Naive thymus-derived CD8-positive, alpha-beta T cell (primary cell): ENCODE measurements around the gene TCTN2. TPM values are rescaled to one million over a fixed set of nuclear protein-coding genes. Genes with fewer than 3 reads are reported as not detected.

Source experiments
- ATAC-seq, 2 donors: fragments of 150-1000 bp; cut with Tn5 transposase in 1 of 2; sonication (Bioruptor Pico), chemical (Tn5 transposase) in 1 of 2; 1 replicate in 1 of 2; 2 replicates in 1 of 2; pipeline ENCODE4 v1.10.0; 2021; ENCODE audit warnings: mild to moderate bottlenecking in 2 of 2, moderate library complexity in 2 of 2
- POLR2A ChIA-PET: fragments of 350-600 bp; sonication (Branson Sonifier 250); formaldehyde crosslinking; loops from one replicate; lab custom pipeline; 2021; ENCODE audit warnings: antibody characterized with exemption; lab: Charles Lee
- DNase-seq, 10 donors: peaks; one replicate each; pipeline versions ENCODE4 v3.0.0 to v3.0.0-alpha.2; 2020 to 2022
- H3K27ac Mint-ChIP-seq, 10 donors: one replicate each; pipeline ENCODE4 v1.8.0; 2020 to 2022; ENCODE audit warnings: mild to moderate bottlenecking in 10 of 10, mixed read lengths in 10 of 10, moderate library complexity in 4 of 10, inconsistent platforms in 1 of 10
- H3K27me3 Mint-ChIP-seq, 5 donors: one replicate each; pipeline ENCODE4 v1.8.0; 2021 to 2022; ENCODE audit warnings: mixed read lengths in 5 of 5
- H3K36me3 Mint-ChIP-seq, 3 donors: one replicate each; pipeline ENCODE4 v1.8.0; 2020 to 2022; ENCODE audit warnings: mixed read lengths in 3 of 3, mild to moderate bottlenecking in 2 of 3, inconsistent platforms in 1 of 3
- H3K4me1 Mint-ChIP-seq, 4 donors: one replicate each; pipeline ENCODE4 v1.8.0; 2021 to 2022; ENCODE audit warnings: mixed read lengths in 4 of 4
- H3K4me3 Mint-ChIP-seq, 10 donors: one replicate each; pipeline ENCODE4 v1.8.0; 2020 to 2022; ENCODE audit warnings: mild to moderate bottlenecking in 10 of 10, mixed read lengths in 10 of 10, moderate library complexity in 6 of 10, inconsistent platforms in 1 of 10
- H3K9me3 Mint-ChIP-seq, 9 donors: one replicate each; pipeline ENCODE4 v1.8.0; 2020 to 2022; ENCODE audit warnings: mixed read lengths in 9 of 9, mild to moderate bottlenecking in 3 of 9, inconsistent platforms in 1 of 9, moderate library complexity in 1 of 9
- polyA plus RNA-seq, 3 donors: library from polyadenylated mRNA; unstranded; fragments of 300-500 nt; fragmentation: Illumina TruSeq; gene quantifications; one replicate each; pipeline ENCODE4 v1.2.3, GENCODE V29; 2021
- total RNA-seq, 8 experiments: library from RNA in 2 of 8; stranded (reverse) in 2 of 8; gene quantifications; one replicate each; pipeline ENCODE4 v1.2.3 and lab custom pipeline; 2021 to 2026

Gene TCTN2
- total and polyA plus RNA-seq, 5 experiments from 2014 or later, result 1.0 to 7.8 (median 1.8) TPM

DNA sequence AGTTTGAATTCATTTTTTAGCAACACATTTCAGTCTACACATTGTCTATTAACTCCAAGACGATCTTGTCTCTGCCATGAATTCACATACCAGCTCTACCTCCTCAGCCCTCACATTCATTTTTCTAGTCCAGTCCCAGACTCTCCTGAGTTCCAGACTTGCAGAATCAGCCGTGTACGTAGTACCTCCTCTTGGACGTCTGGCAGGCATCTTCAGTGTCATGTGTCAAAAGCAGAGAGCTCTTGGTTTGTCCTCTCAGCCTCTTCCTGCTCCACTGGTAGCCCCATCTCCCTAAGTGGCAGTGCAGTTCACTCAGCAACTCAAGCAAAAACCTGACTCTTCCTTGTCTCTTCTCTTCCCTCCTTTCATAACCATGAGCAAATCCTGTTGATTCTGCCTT is 14.5 kb upstream of the TCTN2 start:
- DNase-seq, result no peak
- Mint-ChIP-seq H3K4me3 (no peak overlapping the region), H3K9me3 (no peaks in the 10 kb centered on the region), H3K36me3 (peaks cover 0 to 74% (median 17%) of the 10 kb centered on the region in 3 donors), H3K27ac (no peak overlapping the region), H3K27me3 (no peaks in the 10 kb centered on the region), H3K4me1 (peaks cover 0 to 2% (median 0%) of the 10 kb centered on the region in 4 donors)
- POLR2A ChIA-PET, result no interaction called here
- no peak for ATAC-seq

DNA sequence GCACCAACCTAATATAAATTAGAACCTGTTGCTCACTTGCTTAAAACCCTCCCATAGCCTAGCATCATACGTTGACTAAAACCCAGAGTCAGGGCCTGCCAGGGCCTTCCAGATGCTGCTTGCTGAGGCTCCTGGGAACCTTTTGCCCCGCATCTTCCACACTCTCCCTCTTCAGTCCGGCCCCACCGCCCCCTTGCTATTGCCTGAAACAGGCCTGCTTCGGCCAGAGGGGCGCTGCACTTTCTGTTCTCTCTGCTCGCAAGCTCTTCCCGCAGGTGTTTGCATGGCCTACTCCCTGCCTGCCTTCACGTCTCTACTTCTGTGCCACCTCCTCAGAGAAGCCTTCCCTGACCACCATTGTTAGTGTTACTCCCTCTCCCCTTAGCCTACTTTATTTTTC is 13.7 kb upstream of the TCTN2 start:
- no peak for ATAC-seq
- Mint-ChIP-seq H3K4me3 (no peak overlapping the region), H3K36me3 (peaks cover 0 to 66% (median 13%) of the 10 kb centered on the region in 3 donors), H3K27ac (peak overlapping the region in 3 of 10 donors; percentile 11 to 82 (median 29)), H3K9me3 (no peaks in the 10 kb centered on the region), H3K27me3 (no peaks in the 10 kb centered on the region), H3K4me1 (peaks cover 0 to 2% (median 0%) of the 10 kb centered on the region in 4 donors)
- no peak for DNase-seq
- POLR2A ChIA-PET, result no interaction called here

DNA sequence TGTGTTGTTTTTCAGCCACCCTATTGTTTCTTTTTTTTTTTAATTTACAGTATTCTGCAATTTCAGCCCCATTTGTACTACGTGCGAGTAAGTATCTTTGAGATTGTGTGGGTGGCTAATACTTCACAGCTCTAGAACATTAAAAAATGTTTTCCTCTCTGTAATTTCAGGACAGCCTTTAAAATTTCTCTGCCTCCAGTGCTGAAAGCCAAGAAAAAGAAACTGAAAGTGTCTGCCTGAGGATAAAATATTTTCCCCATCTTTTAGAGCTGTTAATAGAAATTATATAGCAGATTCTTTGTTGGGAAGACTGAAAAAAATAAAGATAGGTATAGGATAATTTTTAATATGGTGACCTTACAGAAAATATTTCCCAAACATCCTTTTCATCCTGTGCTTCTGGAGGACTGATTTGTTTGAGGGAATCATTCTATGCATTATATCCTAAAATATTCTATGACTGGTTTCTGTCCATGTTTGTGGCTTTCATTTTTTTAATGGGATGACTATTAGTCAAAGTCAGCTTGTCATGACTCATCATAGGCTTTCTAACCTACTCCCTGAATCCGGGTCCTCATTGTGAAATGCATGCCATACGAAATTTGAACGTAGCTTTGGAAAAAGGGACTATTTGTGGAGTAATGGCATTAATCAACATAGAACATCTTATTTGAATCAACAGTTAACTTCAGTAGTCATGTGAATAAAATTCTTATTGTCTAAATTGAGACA is 10.8 kb upstream of the TCTN2 start:
- Mint-ChIP-seq H3K9me3 (no peaks in the 10 kb centered on the region), H3K4me1 (no peaks in the 10 kb centered on the region), H3K4me3 (no peak overlapping the region), H3K36me3 (peaks cover 0 to 56% (median 12%) of the 10 kb centered on the region in 3 donors), H3K27me3 (no peaks in the 10 kb centered on the region), H3K27ac (peak overlapping the region in 3 of 10 donors; percentile 21 to 62 (median 55))
- POLR2A ChIA-PET, result interaction anchor here (1.5 kb wide), 1 partner anchor 11 kb away, joined by 3 read pairs; no protein-coding TSS in a partner anchor
- DNase-seq (no peak), ATAC-seq (no peak)

DNA sequence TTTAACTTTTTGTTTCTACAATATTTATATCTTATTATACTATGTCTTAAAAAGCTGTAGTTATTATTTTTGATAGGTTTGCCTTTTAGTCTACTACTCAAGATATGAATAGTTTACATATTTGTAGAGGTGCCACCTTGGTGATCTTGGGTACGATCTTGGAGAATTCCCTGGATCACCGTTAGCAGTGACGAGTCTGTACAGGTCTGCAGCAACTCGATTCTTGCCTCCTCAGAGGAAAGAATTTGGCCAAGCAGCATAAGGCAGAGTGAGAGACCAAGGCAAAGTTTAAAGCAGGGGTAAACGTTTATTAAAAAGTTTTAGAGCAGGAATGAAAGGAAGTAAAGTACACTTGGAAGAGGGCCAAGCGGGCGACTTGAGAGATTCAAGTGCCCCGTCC is 3.1 kb upstream of the TCTN2 start:
- Mint-ChIP-seq H3K4me3 (no peak overlapping the region), H3K27ac (no peak overlapping the region), H3K9me3 (no peaks in the 10 kb centered on the region), H3K36me3 (peaks cover 0 to 10% (median 3%) of the 10 kb centered on the region in 3 donors), H3K27me3 (no peaks in the 10 kb centered on the region), H3K4me1 (peaks cover 4 to 17% (median 14%) of the 10 kb centered on the region in 4 donors)
- DNase-seq (no peak), ATAC-seq (no peak)
- POLR2A ChIA-PET, result no interaction called here

DNA sequence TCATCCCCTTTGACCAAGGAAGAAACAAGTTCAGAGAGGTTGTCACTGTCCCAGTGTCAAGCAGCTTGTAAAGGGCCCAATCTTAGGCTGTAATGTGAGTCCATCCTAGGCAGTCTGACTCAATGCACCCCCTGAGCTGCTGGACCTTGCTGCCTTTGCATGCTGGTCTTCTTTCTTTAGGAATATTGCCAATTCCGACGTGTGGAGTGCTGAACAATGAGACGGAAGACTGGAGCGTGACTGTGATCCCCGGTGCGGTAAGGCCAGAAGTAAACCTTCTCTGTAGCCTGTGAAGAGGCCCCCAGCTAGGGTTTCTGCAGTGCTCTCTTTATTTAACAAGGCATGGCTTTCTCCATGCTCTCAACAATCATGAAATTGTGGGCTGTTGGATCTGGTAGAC is 963 bp downstream of the TCTN2 start:
- Mint-ChIP-seq H3K27ac (peak overlapping the region in 7 of 10 donors; percentile 13 to 82 (median 63)), H3K4me3 (peak overlapping the region; percentile 83 to 92 (median 89)), H3K27me3 (no peaks in the 10 kb centered on the region), H3K36me3 (peaks cover 0 to 28% (median 4%) of the 10 kb centered on the region in 3 donors), H3K9me3 (no peaks in the 10 kb centered on the region), H3K4me1 (peaks cover 4 to 20% (median 14%) of the 10 kb centered on the region in 4 donors)
- ATAC-seq (no peak), DNase-seq (no peak)
- POLR2A ChIA-PET, result interaction anchor here (1.7 kb wide), 1 partner anchor 40 kb away, joined by 11 read pairs; the partner anchor contains the start of gene ATP6V0A2

DNA sequence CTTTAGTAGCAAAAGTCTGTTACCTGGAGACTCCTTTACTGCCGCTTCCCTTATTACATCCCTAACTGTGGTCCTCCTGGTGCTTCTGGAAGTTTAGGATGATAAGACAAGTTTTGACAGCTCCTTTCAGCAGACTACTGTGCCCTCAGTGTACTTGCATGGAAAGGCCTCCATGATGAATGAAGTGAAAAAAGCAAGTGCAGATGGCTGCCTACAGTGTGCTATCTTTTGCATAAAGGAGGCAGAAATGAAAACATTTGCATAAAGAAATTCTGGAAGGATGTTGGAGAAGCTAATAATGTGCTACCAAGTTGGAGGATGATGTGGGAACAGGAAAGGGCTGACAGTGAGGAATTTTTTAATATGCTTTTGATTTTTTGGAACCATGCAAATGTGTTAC is 4.5 kb downstream of the TCTN2 start:
- peaks cover 4 to 22% (median 14%) of the 10 kb centered on the region in 4 donors for H3K4me1 Mint-ChIP-seq
- DNase-seq (no peak), ATAC-seq (no peak)
- no peaks in the 10 kb centered on the region for H3K27me3 Mint-ChIP-seq
- H3K4me3 Mint-ChIP-seq, result no peak overlapping the region
- H3K27ac Mint-ChIP-seq, result no peak overlapping the region
- POLR2A ChIA-PET, result no interaction called here
- H3K36me3 Mint-ChIP-seq, result peaks cover 0 to 45% (median 4%) of the 10 kb centered on the region in 3 donors
- no peaks in the 10 kb centered on the region for H3K9me3 Mint-ChIP-seq

DNA sequence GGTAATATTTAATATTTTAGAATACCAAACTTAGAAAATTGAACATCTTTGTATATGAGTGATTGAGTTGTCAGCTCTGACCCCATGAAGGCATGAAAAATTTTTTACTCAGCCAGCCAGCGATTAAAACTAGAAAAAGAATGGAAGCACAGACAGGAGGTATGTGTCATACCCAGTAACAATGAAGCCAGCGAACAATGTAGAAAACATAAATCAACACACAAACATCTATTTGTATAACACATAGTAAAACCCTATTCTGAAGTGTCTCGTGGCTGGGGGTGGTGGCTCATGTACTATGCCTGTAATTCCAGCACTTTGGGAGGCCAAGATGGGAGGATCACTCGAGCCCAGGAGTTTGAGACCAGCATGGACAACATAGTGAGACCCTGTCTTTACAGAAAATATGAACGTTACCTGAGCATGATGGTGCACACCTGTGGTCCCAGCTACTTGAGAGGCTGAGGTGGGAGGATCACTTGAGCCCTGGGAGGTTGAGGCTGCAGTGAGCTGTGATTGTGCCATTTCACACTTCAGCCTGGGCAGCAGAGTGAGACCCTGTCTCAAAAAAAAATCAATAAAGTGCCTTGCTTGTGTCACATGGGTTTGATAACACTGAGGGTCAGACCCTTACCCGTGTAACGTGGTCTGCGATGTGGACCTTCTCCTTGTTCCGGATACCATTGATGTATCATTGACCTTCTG is 5.9 kb downstream of the TCTN2 start:
- H3K36me3 Mint-ChIP-seq, result peaks cover 4 to 55% (median 7%) of the 10 kb centered on the region in 3 donors
- H3K4me1 Mint-ChIP-seq, result peaks cover 2 to 11% (median 7%) of the 10 kb centered on the region in 4 donors
- H3K4me3 Mint-ChIP-seq, result no peak overlapping the region
- POLR2A ChIA-PET, result interaction anchor here (0.7 kb wide), 1 partner anchor 25 kb away, joined by 8 read pairs; no protein-coding TSS in a partner anchor
- no peaks in the 10 kb centered on the region for H3K9me3 Mint-ChIP-seq
- DNase-seq (no peak), ATAC-seq (no peak)
- no peaks in the 10 kb centered on the region for H3K27me3 Mint-ChIP-seq
- no peak overlapping the region for H3K27ac Mint-ChIP-seq

DNA sequence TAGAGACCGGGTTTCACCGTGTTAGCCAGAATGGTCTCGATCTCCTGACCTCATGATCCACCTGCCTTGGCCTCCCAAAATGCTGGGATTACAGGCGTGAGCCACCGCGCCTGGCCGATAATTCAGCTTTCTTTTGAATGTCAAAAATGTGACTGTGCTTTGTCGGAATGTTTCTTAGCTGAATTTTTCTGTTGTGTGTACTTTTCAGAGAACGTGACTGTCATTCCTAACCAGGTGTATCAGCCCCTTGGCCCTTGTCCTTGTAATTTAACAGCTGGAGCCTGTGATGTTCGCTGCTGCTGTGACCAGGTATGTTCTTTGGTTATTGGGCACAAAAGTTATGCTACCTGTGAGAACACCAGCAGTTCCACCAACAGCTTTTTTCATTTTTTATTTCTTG is 8.1 kb downstream of the TCTN2 start:
- no peak for DNase-seq
- no peaks in the 10 kb centered on the region for H3K9me3 Mint-ChIP-seq
- H3K27me3 Mint-ChIP-seq, result no peaks in the 10 kb centered on the region
- POLR2A ChIA-PET, result interaction anchor here (0.7 kb wide), 1 partner anchor 1521 kb away, joined by 3 read pairs; no protein-coding TSS in a partner anchor
- peaks cover 4 to 55% (median 5%) of the 10 kb centered on the region in 3 donors for H3K36me3 Mint-ChIP-seq
- ATAC-seq, result no peak
- H3K4me3 Mint-ChIP-seq, result no peak overlapping the region
- peaks cover 0 to 1% (median 0%) of the 10 kb centered on the region in 4 donors for H3K4me1 Mint-ChIP-seq
- peak overlapping the region in 1 of 10 donors; percentile 46 for H3K27ac Mint-ChIP-seq

DNA sequence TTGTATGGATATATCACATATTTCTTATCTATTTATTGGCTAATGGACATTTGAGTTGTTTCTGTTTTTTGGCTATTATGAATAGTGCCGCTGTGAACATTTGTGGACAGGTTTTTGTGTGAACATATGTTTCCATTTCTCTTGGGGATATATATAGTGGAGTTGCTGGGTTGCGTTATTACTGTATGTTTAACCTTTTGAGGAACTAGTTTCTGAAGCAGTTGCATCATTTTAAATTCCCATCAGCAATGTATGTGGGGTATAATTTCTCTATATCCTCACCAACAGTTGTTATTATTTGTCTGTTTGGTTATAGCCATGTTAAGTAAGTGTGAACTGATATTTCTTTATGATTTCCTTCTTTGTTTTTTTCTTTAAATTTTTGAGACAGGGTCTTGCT is 10.7 kb downstream of the TCTN2 start:
- peak overlapping the region in 1 of 10 donors; percentile 39 for H3K27ac Mint-ChIP-seq
- no peak for DNase-seq
- POLR2A ChIA-PET, result no interaction called here
- no peak overlapping the region for H3K4me3 Mint-ChIP-seq
- no peak for ATAC-seq
- no peaks in the 10 kb centered on the region for H3K9me3 Mint-ChIP-seq
- no peaks in the 10 kb centered on the region for H3K27me3 Mint-ChIP-seq
- H3K36me3 Mint-ChIP-seq, result peaks cover 4 to 43% (median 4%) of the 10 kb centered on the region in 3 donors
- H3K4me1 Mint-ChIP-seq, result peaks cover 0 to 1% (median 0%) of the 10 kb centered on the region in 4 donors

DNA sequence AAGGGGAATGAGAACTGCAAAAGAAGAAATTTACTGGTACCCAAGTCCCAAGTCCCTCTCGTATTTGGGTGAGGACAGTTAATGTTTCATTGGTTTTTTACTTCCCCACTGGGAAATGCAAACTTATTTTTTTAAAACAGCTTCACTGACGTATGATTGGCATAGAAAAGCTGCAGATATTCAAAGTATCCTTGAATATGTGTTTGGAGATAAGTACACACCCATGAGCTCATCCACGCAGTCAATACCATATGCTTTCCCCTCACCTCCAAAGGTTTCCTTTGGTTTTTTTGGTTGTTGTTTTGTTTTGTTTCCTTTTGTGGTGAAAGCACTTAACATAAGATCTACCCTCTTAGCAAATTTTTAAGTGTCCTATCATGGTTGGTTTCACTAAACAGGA is 13.1 kb downstream of the TCTN2 start:
- Mint-ChIP-seq H3K9me3 (no peaks in the 10 kb centered on the region), H3K36me3 (peaks cover 3 to 47% (median 4%) of the 10 kb centered on the region in 3 donors), H3K27ac (no peak overlapping the region), H3K4me1 (no peaks in the 10 kb centered on the region), H3K27me3 (no peaks in the 10 kb centered on the region), H3K4me3 (no peak overlapping the region)
- ATAC-seq (no peak), DNase-seq (no peak)
- POLR2A ChIA-PET, result interaction anchor here (0.5 kb wide), 1 partner anchor 1293 kb away, joined by 4 read pairs; no protein-coding TSS in a partner anchor

DNA sequence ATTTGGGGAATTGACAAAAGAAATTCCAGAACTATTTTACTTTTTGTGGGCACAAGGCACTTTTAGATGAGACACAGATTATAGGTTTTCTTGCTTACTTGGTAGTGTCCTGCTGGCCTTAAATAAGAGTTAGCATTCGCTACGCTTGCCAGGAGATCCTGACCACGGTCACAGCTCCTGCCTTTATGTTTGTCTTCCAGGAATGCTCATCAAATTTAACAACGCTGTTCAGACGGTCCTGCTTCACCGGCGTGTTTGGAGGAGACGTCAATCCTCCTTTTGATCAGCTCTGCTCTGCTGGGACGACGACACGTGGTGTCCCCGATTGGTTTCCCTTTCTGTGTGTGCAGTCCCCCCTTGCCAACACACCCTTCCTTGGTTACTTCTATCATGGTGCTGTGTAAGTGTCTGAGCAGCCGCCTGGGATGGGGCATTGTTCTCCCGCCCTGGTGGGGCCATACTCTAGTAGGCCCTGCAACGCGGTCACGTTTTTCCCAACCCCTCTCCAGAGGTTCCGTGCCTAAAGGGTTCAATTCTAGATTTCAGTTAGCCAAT is 15.8 kb downstream of the TCTN2 start:
- Mint-ChIP-seq H3K27ac (peak overlapping the region in 1 of 10 donors; percentile 52), H3K4me1 (no peaks in the 10 kb centered on the region), H3K4me3 (no peak overlapping the region)

DNA sequence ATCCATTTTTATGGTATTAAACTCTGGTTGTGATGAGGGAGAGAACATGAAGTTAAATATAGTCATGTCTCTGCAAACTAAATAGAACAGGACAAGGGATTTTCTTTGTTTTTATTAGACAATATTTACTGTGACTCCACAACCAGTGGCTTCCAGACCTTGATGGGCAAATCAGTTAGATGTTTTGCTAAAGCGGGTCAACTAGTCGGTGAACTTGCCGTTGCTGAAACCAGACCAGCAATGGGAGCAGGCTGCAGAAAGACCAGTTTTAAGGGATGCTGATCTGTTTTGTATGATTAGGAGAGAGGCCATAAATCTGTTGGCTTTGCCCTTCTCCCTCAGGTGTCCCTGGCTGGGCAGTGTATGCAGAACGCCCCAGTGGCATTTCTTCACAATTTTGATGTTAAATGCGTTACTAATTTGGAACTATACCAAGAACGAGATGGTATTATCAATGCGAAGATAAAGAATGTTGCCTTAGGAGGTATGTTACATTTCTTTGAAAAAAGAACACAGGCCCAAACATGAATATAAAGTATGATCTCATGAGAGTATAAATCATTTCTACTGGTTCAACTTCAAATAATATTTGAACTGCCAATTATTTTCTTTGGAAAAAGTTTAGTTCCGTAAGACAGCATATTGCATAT is 19.4 kb downstream of the TCTN2 start:
- H3K36me3 Mint-ChIP-seq, result peaks cover 0 to 46% (median 8%) of the 10 kb centered on the region in 3 donors
- H3K4me1 Mint-ChIP-seq, result no peaks in the 10 kb centered on the region
- ATAC-seq, result no peak
- H3K9me3 Mint-ChIP-seq, result no peaks in the 10 kb centered on the region
- H3K4me3 Mint-ChIP-seq, result no peak overlapping the region
- POLR2A ChIA-PET, result no interaction called here
- H3K27me3 Mint-ChIP-seq, result no peaks in the 10 kb centered on the region
- no peak for DNase-seq
- H3K27ac Mint-ChIP-seq, result peak overlapping the region in 1 of 10 donors; percentile 11

More for the DNA sequence above, 15.8 kb downstream of the TCTN2 start:
- H3K9me3 Mint-ChIP-seq, result no peaks in the 10 kb centered on the region
- POLR2A ChIA-PET, result no interaction called here
- ATAC-seq, result no peak
- H3K36me3 Mint-ChIP-seq, result peaks cover 0 to 44% (median 0%) of the 10 kb centered on the region in 3 donors
- DNase-seq, result no peak
- H3K27me3 Mint-ChIP-seq, result no peaks in the 10 kb centered on the region
